GM23248 (cell line): ENCODE results near the gene TJP2. TPM values are rescaled to one million over a fixed set of nuclear protein-coding genes. Genes with fewer than 3 reads are reported as not detected.

Experiments used
- DNase-seq: peaks from one replicate; pipeline ENCODE4 v3.0.0-alpha.2; 2015
- H2AFZ ChIP-seq: fragments of 200-600 bp; sonication (generic); 2 replicates; pipeline ENCODE4 v1.6.1; 2016; ENCODE audit warnings: antibody characterized with exemption
- H3F3A ChIP-seq: fragments of 200-600 bp; sonication (generic); 2 replicates; pipeline ENCODE4 v1.6.1; 2016; ENCODE audit warnings: mild to moderate bottlenecking, antibody characterized with exemption, mixed run types; ENCODE audit not compliant: insufficient read depth
- H3K27ac ChIP-seq: fragments of 200-600 bp; sonication (generic); 2 replicates; pipeline ENCODE4 v1.5.1; 2016; ENCODE audit warnings: mild to moderate bottlenecking
- H3K27me3 ChIP-seq: fragments of 200-600 bp; sonication (generic); replicated peaks from 2 replicates; pipeline ENCODE4 v1.6.1; 2016; ENCODE audit warnings: mild to moderate bottlenecking; ENCODE audit not compliant: insufficient read depth
- H3K36me3 ChIP-seq: fragments of 200-600 bp; sonication (generic); 2 replicates; pipeline ENCODE4 v1.6.1; 2016; ENCODE audit warnings: low read depth, mild to moderate bottlenecking
- H3K4me1 ChIP-seq: fragments of 200-600 bp; sonication (generic); 2 replicates; pipeline ENCODE4 v1.6.1; 2016; ENCODE audit warnings: mild to moderate bottlenecking; ENCODE audit not compliant: insufficient read depth
- H3K4me2 ChIP-seq: fragments of 200-600 bp; sonication (generic); one replicate; pipeline ENCODE4 v1.6.1; 2016; ENCODE audit warnings: mild to moderate bottlenecking; ENCODE audit not compliant: unreplicated experiment
- H3K4me3 ChIP-seq: fragments of 200-600 bp; sonication (generic); 2 replicates; pipeline ENCODE4 v1.5.1; 2016; ENCODE audit warnings: mild to moderate bottlenecking
- H3K79me2 ChIP-seq: fragments of 200-600 bp; sonication (generic); 2 replicates; pipeline ENCODE4 v1.6.1; 2016; ENCODE audit warnings: mild to moderate bottlenecking; ENCODE audit not compliant: insufficient read depth
- H3K9ac ChIP-seq: fragments of 200-600 bp; sonication (generic); 2 replicates; pipeline ENCODE4 v1.6.1; 2016; ENCODE audit warnings: mild to moderate bottlenecking
- H3K9me2 ChIP-seq: fragments of 200-600 bp; sonication (generic); 2 replicates; pipeline ENCODE4 v1.6.1; 2016; ENCODE audit warnings: mixed run types, mild to moderate bottlenecking, moderate library complexity; ENCODE audit not compliant: insufficient read depth
- H3K9me3 ChIP-seq: fragments of 200-600 bp; sonication (generic); one replicate; pipeline ENCODE4 v1.6.1; 2017; ENCODE audit warnings: low read depth
- H4K20me1 ChIP-seq: fragments of 200-600 bp; sonication (generic); 2 replicates; pipeline ENCODE4 v1.6.0; 2016; ENCODE audit not compliant: insufficient read depth
- EZH2 ChIP-seq: fragments of 200-600 bp; sonication (generic); IDR thresholded peaks from 2 replicates; pipeline ENCODE4 v1.6.1; 2018; ENCODE audit warnings: antibody characterized with exemption, mild to moderate bottlenecking; ENCODE audit not compliant: insufficient read depth, poor library complexity, severe bottlenecking
- EZH2phosphoT487 ChIP-seq: fragments of 200-600 bp; sonication (generic); IDR thresholded peaks from 2 replicates; pipeline ENCODE4 v1.6.1; 2018; ENCODE audit warnings: antibody characterized with exemption, moderate library complexity, mild to moderate bottlenecking, low read depth; ENCODE audit not compliant: insufficient read depth
- WGBS, 2 experiments: methylation state at CpG; one replicate each; pipeline ENCODE4 v1.1.6; 2015 to 2017; ENCODE audit warnings: low lambda C conversion rate in 2 of 2, low coverage in 1 of 2; ENCODE audit errors: missing lambda C conversion rate in 2 of 2; 5-methylcytosine and 5-hydroxymethylcytosine counted together
- in situ Hi-C: fragments of 300-500 bp; cut with MboI; formaldehyde crosslinking; loops from 2 replicates; pipeline ENCODE4 v1.15.0; 2020
- polyA plus RNA-seq: library from polyadenylated mRNA; unstranded; fragments of >200 nt; fragmentation: Nextera tagmentation; extraction: Ambion mirVana; gene quantifications from 2 replicates; pipeline ENCODE4 v1.2.1, GENCODE V29; 2016
- total RNA-seq: library from RNA; depleted of rRNA; stranded (reverse); fragments of >200 nt; shearing (Covaris generic); gene quantifications from 2 replicates; pipeline ENCODE4 v1.2.3, GENCODE V29; 2014; rRNA removed

TJP2 gene
- total and polyA plus RNA-seq, 2 experiments from 2014 or later = 5.5 to 8.6 TPM

- Histone ChIP-seq H3K9me2 (no peaks in the 10 kb centered on the region), H2AFZ (no peak overlapping the region), H3K27me3 (peaks cover 28% of the 10 kb centered on the region), H3K9me3 (no peaks in the 10 kb centered on the region), H3F3A (no peaks in the 10 kb centered on the region), H4K20me1 (no peaks in the 10 kb centered on the region), H3K36me3 (no peaks in the 10 kb centered on the region), H3K9ac (no peak overlapping the region), H3K4me1 (no peaks in the 10 kb centered on the region), H3K4me3 (no peak overlapping the region), H3K27ac (no peak overlapping the region), H3K4me2 (no peak overlapping the region), H3K79me2 (no peaks in the 10 kb centered on the region)
- in situ Hi-C loops = no loop called here
- TF ChIP-seq EZH2 (no peak), EZH2phosphoT487 (no peak)
- DNase-seq = no peak
- WGBS, 2 experiments = 64 to 65% methylated on average over 2 of the region's 2 CpGs
Measured at GRCh38 chr9:69317081-69317480, 143.0 kb downstream of the TJP2 start.

GRCh38 chr9:69317894-69318293 lies 143.8 kb downstream of the TJP2 start:
- Histone ChIP-seq H3K9me3 (no peaks in the 10 kb centered on the region), H2AFZ (no peak overlapping the region), H3K9me2 (no peaks in the 10 kb centered on the region), H3K4me1 (no peaks in the 10 kb centered on the region), H3K79me2 (no peaks in the 10 kb centered on the region), H3K27me3 (peaks cover 35% of the 10 kb centered on the region), H3K4me2 (no peak overlapping the region), H4K20me1 (no peaks in the 10 kb centered on the region), H3K4me3 (no peak overlapping the region), H3K9ac (no peak overlapping the region), H3F3A (no peaks in the 10 kb centered on the region), H3K27ac (no peak overlapping the region), H3K36me3 (no peaks in the 10 kb centered on the region)
- TF ChIP-seq EZH2phosphoT487 (no peak), EZH2 (no peak)
- in situ Hi-C loops = no loop called here
- DNase-seq = no peak

GRCh38 chr9:69319324-69320025 lies 145.4 kb downstream of the TJP2 start:
- no peaks in the 10 kb centered on the region for H3K4me1 ChIP-seq
- no peaks in the 10 kb centered on the region for H3K36me3 ChIP-seq
- in situ Hi-C loops = no loop called here
- no peak overlapping the region for H3K9ac ChIP-seq
- TF ChIP-seq EZH2phosphoT487 (no peak), EZH2 (no peak)
- no peak overlapping the region for H3K4me3 ChIP-seq
- H3K9me2 ChIP-seq = no peaks in the 10 kb centered on the region
- no peak overlapping the region for H3K4me2 ChIP-seq
- H3K79me2 ChIP-seq = no peaks in the 10 kb centered on the region
- H3K27me3 ChIP-seq = peaks cover 50% of the 10 kb centered on the region
- H4K20me1 ChIP-seq = no peaks in the 10 kb centered on the region
- no peaks in the 10 kb centered on the region for H3K9me3 ChIP-seq
- no peak overlapping the region for H3K27ac ChIP-seq
- no peak for DNase-seq
- WGBS, 2 experiments = 26 to 35% methylated on average over 6 of the region's 6 CpGs
- no peak overlapping the region for H2AFZ ChIP-seq
- no peaks in the 10 kb centered on the region for H3F3A ChIP-seq

GRCh38 chr9:69322256-69322655 lies 148.2 kb downstream of the TJP2 start:
- Histone ChIP-seq H3K9me2 (no peaks in the 10 kb centered on the region), H4K20me1 (no peaks in the 10 kb centered on the region), H3K9ac (no peak overlapping the region), H3K4me3 (no peak overlapping the region), H2AFZ (no peak overlapping the region), H3K36me3 (no peaks in the 10 kb centered on the region), H3F3A (no peaks in the 10 kb centered on the region), H3K4me1 (no peaks in the 10 kb centered on the region), H3K79me2 (no peaks in the 10 kb centered on the region), H3K27me3 (peaks cover 73% of the 10 kb centered on the region), H3K27ac (no peak overlapping the region), H3K9me3 (no peaks in the 10 kb centered on the region), H3K4me2 (no peak overlapping the region)
- no peak for TF ChIP-seq EZH2
- no peak for TF ChIP-seq EZH2phosphoT487
- WGBS, 2 experiments = 29 to 46% methylated on average over 1 of the region's 1 CpG
- no peak for DNase-seq
- in situ Hi-C loops = no loop called here

GRCh38 chr9:69323861-69324260 lies 149.8 kb downstream of the TJP2 start:
- Histone ChIP-seq H3K27me3 (peaks cover 78% of the 10 kb centered on the region), H3K9me3 (no peaks in the 10 kb centered on the region), H3K9me2 (no peaks in the 10 kb centered on the region), H2AFZ (no peak overlapping the region), H3K9ac (no peak overlapping the region), H4K20me1 (no peaks in the 10 kb centered on the region), H3K4me1 (no peaks in the 10 kb centered on the region), H3K36me3 (no peaks in the 10 kb centered on the region), H3F3A (no peaks in the 10 kb centered on the region), H3K4me2 (no peak overlapping the region), H3K79me2 (no peaks in the 10 kb centered on the region), H3K27ac (no peak overlapping the region), H3K4me3 (no peak overlapping the region)
- in situ Hi-C loops = no loop called here
- DNase-seq = no peak
- 48 to 60% methylated on average over 2 of the region's 2 CpGs for WGBS, 2 experiments
- TF ChIP-seq EZH2 (no peak), EZH2phosphoT487 (no peak)

Other genes starting within 250 kb of the TJP2 start
- not detected in 2 replicates for gene PRKACG, start 160.2 kb upstream of the TJP2 start, total RNA-seq
- not detected in 2 replicates for gene PRKACG, start 160.2 kb upstream of the TJP2 start, polyA plus RNA-seq
- 1.0 and 5.6 TPM in 2 replicates for gene FXN, start 138.5 kb upstream of the TJP2 start, total RNA-seq
- gene FXN, start 138.5 kb upstream of the TJP2 start, polyA plus RNA-seq = 22.0 and 23.6 TPM in 2 replicates
- 0.25 TPM in 1 of 2 replicates, not detected in the other for gene ENTREP1, start 150.9 kb downstream of the TJP2 start, total RNA-seq
- gene ENTREP1, start 150.9 kb downstream of the TJP2 start, polyA plus RNA-seq = not detected in 2 replicates